GM18870 (cell line): Measurements from ENCODE around the gene TUBGCP3.
"Not testable (repeated sequence)": the region's sequence is repeated elsewhere in the genome, so short reads cannot be mapped to it uniquely, and the experiment has no call there.

Experiments used
- ATAC-seq: cut with Tn5 transposase; IDR thresholded peaks from one replicate; pipeline ENCODE4 v1.9.1; 2021; ENCODE audit warnings: moderate library complexity; ENCODE audit not compliant: unreplicated experiment

The TUBGCP3 gene

GRCh38 chr13:112587764-112588489, at the start of gene TUBGCP3:
Gene TUBGCP3 (minus strand): TSS chr13:112588153. CDS start chr13:112587980, 173 bp downstream.
- ATAC-seq = peak; percentile 48

- ATAC-seq = no peak
These were observed 49.3 kb upstream of the TUBGCP3 start for GRCh38 chr13:112637017-112637801.

- no peak for ATAC-seq
These were observed 48.5 kb upstream of the TUBGCP3 start for GRCh38 chr13:112636401-112636975.

GRCh38 chr13:112635323-112635722, 47.4 kb upstream of the TUBGCP3 start:
- no peak for ATAC-seq

GRCh38 chr13:112634102-112634501, 46.1 kb upstream of the TUBGCP3 start:
- ATAC-seq = no peak

- not testable (repeated sequence) for ATAC-seq
These were observed 42.3 kb upstream of the TUBGCP3 start for GRCh38 chr13:112630226-112630625.

- no peak for ATAC-seq
These were observed 41.2 kb upstream of the TUBGCP3 start for GRCh38 chr13:112629161-112629560.

- not testable (repeated sequence) for ATAC-seq
These were observed 39.7 kb upstream of the TUBGCP3 start for GRCh38 chr13:112627613-112628012.

GRCh38 chr13:112627161-112627560, 39.2 kb upstream of the TUBGCP3 start:
- ATAC-seq = no peak

GRCh38 chr13:112626761-112627160, 38.8 kb upstream of the TUBGCP3 start:
- no peak for ATAC-seq

GRCh38 chr13:112626124-112626523, 38.2 kb upstream of the TUBGCP3 start:
- no peak for ATAC-seq

- ATAC-seq = no peak
These were observed 37.7 kb upstream of the TUBGCP3 start for GRCh38 chr13:112625698-112626097.

- no peak for ATAC-seq
These were observed 36.9 kb upstream of the TUBGCP3 start for GRCh38 chr13:112624602-112625430.

- no peak for ATAC-seq
These were observed 36.1 kb upstream of the TUBGCP3 start for GRCh38 chr13:112624040-112624439.

- no peak for ATAC-seq
These were observed 35.2 kb upstream of the TUBGCP3 start for GRCh38 chr13:112623051-112623711.

GRCh38 chr13:112622375-112622774, 34.4 kb upstream of the TUBGCP3 start:
- ATAC-seq = no peak

- no peak for ATAC-seq
These were observed 32.0 kb upstream of the TUBGCP3 start for GRCh38 chr13:112619730-112620631.

- no peak for ATAC-seq
These were observed 30.5 kb upstream of the TUBGCP3 start for GRCh38 chr13:112618501-112618900.

- no peak for ATAC-seq
These were observed 29.9 kb upstream of the TUBGCP3 start for GRCh38 chr13:112617754-112618375.
